HG03342 (cell line): ENCODE measurements around the gene DNPEP.

Source experiments
- ATAC-seq: cut with Tn5 transposase; IDR thresholded peaks from one replicate; pipeline ENCODE4 v1.9.1; 2021; ENCODE audit warnings: mild to moderate bottlenecking, moderate library complexity; ENCODE audit not compliant: unreplicated experiment

The DNPEP gene

GRCh38 chr2:219387306-219388120 lies at the start of gene DNPEP:
DNPEP (minus strand) TSS chr2:219387912; CDS start chr2:219387794, 118 bp downstream.
- ATAC-seq: peak; percentile 57

GRCh38 chr2:219437141-219437540 lies 49.4 kb upstream of the DNPEP start:
- no peak for ATAC-seq

GRCh38 chr2:219436491-219436890 lies 48.8 kb upstream of the DNPEP start:
- ATAC-seq: no peak

- ATAC-seq: no peak
These were observed 48.0 kb upstream of the DNPEP start for GRCh38 chr2:219435701-219436100.

DNA sequence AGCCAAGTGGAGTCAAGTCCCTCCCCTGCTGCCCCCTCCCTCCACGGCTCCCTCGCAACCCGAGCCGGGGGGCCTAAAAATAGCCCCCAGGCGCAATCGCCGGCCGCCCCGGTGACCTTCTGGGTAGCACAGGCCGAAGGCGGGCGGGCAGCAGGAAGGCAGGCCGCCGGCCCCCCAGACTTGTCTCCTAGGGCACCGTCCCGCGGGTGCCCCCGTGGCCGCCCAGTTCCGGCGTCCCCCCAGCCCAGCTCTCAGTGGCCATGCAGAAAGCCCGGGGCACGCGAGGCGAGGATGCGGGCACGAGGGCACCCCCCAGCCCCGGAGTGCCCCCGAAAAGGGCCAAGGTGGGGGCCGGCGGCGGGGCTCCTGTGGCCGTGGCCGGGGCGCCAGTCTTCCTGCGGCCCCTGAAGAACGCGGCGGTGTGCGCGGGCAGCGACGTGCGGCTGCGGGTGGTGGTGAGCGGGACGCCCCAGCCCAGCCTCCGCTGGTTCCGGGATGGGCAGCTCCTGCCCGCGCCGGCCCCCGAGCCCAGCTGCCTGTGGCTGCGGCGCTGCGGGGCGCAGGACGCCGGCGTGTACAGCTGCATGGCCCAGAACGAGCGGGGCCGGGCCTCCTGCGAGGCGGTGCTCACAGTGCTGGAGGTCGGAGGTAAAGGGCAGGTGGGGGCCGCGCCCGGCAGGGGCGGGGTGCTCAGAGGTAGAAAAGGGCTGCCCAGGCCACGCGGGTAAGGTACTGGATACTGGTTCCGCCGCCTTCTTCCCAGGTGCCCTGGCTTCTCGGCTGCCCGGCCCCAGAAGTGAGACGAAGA lies 47.2 kb upstream of the DNPEP start, which contains the start of gene SPEG:
SPEG (plus strand) TSS at position 126 of the 808 bp plus-strand sequence; CDS start at position 261, 135 bp downstream.
- no peak for ATAC-seq

GRCh38 chr2:219434468-219434717 lies 46.7 kb upstream of the DNPEP start:
- ATAC-seq: no peak

DNA sequence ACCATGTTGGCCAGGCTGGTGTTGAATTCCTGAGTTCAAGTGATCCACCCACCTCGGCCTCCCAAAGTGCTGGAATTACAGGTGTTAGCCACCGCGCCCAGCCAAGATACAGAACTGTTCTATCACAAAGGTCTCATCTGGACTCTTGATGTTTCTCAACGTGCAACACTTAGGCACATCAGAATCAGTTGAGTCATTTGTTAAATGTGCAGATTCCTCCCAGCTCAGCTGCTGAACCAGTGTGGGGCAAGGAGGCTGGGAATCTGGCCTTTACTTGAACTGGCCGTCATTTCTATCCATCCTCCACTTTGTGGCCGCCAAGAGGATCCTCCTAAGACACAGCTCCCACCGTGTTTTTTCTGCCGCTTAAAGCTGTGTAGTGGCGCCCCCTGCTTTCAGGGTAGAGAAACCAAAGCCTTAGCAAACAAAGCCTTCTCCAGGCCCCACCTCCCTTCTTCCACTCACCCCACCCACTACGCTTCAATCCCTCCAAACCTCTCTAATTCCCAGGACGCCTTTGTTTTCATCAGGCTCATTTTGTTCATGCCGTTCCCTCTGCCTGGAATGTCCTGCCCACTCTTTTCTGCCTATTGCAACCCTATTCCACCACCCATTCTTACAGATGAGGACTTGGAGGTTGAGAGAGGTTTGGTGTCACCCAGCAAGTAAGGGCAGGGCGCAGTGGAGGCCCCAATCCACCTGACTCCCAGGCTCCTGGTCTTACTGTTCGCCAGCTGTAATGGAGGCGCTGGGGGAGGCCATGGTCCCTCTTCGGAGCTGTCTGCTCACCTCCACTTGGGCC lies 46.2 kb upstream of the DNPEP start:
- ATAC-seq: no peak

- ATAC-seq: no peak
These were observed 43.2 kb upstream of the DNPEP start for GRCh38 chr2:219430633-219431615.

DNA sequence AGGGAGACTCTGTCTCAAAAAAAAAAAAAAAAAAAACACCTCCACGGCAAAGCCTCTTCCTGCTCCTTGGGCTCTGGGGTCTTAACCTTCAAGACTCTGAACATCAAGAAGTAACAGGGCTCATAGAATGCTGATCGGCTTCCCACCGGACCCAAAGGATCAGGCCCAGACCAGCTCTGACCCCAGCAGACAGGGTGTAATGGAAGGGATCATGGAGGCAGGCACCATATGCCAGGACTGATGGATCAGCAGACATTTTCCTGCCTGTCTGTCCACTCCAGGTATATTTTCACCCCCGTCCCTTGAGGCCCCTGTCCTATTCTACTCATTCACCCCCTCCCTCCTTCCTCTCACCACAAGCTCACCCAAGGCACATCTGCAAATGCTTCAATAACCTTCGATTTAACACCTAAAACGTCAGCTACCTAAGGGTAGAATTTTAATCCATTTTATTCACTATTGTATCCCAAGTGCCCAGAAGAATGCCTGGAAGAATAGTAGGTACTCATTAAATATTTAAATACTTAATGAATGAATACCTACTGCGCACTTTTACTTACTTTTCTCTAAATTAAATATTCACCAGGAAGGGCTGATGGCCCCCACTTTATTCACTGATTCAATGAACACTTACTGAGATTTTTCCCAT lies 42.4 kb upstream of the DNPEP start:
- no peak for ATAC-seq

GRCh38 chr2:219428469-219428868 lies 40.8 kb upstream of the DNPEP start:
- ATAC-seq: no peak

DNA sequence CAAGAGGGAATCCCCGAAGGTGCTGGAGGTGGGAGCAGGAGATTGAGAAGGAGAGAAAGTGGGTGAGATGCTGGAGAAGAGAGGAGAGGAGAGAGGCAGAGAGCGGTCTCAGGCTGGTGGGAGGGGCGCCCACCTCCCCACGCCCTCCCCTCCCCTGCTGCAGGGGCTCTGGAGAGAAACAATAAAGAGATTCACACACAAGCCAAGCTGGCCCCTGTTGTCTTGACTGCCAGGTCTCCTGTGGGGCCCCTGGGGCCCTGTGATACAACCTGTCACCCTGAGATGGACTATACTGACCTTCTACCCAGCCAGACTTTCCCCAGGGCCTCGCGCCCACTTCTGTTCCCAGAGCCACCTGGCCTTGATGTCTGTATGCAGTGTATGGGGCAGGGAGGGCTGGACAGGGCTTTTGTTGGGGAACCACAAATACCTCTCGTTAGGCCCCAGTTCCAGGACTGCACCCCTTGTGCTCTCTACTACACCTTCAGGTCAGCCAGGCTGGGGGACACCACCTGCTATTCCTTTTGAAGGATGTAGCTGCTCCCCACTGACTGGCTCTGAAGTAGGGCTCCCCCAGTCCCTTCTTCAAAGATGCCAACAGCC lies 38.9 kb upstream of the DNPEP start:
- no peak for ATAC-seq

DNA sequence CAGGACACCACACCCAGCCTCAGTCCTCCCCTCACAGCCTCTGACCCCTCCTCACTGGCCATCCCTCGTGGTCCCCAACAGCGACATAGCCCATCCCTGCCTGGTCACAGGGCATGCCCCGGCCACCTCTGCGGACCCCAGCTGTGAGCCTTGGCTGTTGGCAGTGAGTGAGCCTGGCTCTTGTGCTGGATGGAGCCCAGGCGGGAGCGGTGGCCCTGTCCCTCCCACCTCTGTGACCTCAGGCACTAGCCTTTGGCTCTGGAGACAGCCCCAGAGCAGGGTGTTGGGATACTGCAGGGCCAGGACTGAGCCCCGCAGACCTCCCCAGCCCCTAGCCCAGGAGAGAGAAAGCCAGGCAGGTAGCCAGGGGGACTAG lies 38.3 kb upstream of the DNPEP start:
- ATAC-seq: no peak

- ATAC-seq: no peak
These were observed 37.7 kb upstream of the DNPEP start for GRCh38 chr2:219425238-219426067.

- no peak for ATAC-seq
These were observed 36.1 kb upstream of the DNPEP start for GRCh38 chr2:219423652-219424377.

DNA sequence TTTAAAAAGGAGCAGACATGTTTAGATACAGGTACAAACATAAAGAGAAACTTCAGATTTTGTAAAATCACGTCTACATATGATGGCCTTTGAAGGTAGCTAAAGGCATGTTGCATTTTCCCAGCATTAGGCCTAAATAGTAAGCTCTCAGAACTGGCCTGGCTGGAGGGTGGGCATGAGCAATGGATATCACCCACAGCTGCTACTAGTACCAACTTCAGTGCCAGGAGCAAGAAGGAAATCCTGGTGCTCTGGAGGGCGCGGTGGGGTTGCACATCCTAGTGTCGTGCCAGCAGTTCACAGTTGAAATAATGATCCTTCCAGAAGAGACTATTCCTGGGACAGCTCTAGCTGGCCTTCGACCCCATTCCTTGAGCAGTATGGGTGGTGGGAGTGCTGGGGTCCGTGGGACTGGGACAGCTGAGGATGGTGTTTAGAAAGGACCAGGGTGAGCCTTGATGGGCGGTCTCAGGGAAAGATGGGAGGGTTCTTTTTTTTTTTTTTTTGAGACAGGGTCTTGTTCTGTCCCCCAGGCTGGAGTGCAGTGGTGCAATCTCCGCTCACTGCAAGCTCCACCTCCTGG lies 35.3 kb upstream of the DNPEP start:
- ATAC-seq: no peak

- ATAC-seq: no peak
These were observed 33.6 kb upstream of the DNPEP start for GRCh38 chr2:219421323-219421722.

- no peak for ATAC-seq
These were observed 33.0 kb upstream of the DNPEP start for GRCh38 chr2:219420687-219421086.
